Measurements from ENCODE around the gene BMPER.

DNA sequence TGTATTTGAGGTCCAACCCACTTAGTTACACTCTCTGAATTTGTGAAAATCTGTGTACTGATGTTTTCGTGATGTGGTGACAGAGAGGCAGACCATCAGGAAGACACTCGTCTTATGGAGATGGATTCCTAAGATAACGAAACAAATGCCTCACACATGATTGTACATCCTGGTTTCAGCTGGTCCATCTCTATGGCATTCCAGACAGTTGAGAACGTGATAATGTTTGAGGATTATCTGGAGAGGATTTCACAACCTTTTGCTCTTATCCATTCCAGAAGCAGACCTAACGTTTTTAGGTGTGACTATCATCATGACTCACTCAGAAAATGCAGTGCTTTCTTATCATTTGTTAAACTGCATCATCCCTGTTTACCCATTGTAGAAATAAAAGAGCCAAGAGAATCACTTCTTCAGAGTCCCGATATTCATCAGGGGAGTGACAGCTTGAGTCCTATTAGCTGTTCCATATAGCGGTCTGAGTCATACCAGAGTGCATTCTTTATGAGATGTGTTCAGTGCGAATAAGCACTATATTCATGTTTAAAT, 74.5 kb downstream of the BMPER start:
- TF ChIP-seq, protein P1, sequence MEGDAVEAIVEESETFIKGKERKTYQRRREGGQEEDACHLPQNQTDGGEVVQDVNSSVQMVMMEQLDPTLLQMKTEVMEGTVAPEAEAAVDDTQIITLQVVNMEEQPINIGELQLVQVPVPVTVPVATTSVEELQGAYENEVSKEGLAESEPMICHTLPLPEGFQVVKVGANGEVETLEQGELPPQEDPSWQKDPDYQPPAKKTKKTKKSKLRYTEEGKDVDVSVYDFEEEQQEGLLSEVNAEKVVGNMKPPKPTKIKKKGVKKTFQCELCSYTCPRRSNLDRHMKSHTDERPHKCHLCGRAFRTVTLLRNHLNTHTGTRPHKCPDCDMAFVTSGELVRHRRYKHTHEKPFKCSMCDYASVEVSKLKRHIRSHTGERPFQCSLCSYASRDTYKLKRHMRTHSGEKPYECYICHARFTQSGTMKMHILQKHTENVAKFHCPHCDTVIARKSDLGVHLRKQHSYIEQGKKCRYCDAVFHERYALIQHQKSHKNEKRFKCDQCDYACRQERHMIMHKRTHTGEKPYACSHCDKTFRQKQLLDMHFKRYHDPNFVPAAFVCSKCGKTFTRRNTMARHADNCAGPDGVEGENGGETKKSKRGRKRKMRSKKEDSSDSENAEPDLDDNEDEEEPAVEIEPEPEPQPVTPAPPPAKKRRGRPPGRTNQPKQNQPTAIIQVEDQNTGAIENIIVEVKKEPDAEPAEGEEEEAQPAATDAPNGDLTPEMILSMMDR (IDR thresholded peaks at IDR 0.05), result no peak
- TF ChIP-seq POLR2A (IDR thresholded peaks at IDR 0.05), result no peak

Data from thyroid gland (tissue), 4 donors.